ENCODE data around the gene SMC1B.
A peak's percentile ranks its signal among the peaks of the same experiment; 100 is the strongest.
"Not testable (repeated sequence)": the region's sequence is repeated elsewhere in the genome, so short reads cannot be mapped to it uniquely, and the experiment has no call there.

SMC1B gene

DNA sequence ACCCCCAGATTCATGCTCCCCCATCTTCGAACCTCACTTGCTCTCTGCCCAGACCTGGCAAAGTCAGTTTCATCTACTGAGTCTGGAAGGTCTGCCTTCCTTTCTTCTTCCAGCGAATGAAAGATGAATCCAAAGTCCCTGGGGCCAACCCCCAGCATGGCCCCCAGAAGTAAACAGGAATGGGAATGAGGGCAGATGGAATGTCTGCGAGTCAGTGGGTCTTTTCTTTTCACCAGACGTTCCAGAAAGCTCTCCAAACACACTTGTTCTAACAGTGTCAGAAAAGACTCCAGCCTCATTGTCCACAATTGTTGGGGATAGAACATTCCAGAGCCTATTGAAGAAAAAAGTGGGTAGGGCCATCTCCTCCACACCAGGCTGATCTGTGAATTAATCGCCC lies 28.7 kb upstream of the SMC1B start:
- no peak for DNase-seq (ENCODE audit: low spot score)

DNA sequence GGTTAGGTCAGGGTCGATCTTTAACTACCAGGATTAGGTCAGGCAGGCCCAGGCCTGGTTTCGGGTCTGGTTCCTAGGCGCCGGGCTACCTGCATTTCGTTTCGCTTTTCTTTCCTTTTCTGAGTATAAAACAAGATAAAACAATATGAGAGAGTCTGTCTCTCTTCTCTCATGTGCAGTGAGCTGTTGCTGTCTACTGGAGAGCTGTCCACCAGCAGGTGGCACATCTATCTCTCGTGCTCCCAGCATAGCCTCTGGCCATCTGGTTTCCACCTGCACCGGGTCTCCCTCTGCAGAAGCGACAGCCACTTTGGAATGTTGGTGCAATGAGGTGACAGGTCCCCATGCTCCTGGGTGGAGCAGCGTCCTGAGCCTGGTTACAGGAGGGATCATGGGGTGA lies 27.7 kb upstream of the SMC1B start:
- DNase-seq (ENCODE audit: low spot score): peak; percentile 80

GRCh38 chr22:45440688-45441087 lies 27.3 kb upstream of the SMC1B start:
- DNase-seq (ENCODE audit: low spot score): not testable (repeated sequence)

- DNase-seq (ENCODE audit: low spot score): no peak
These were observed 24.9 kb upstream of the SMC1B start for GRCh38 chr22:45438336-45438735.

- DNase-seq (ENCODE audit: low spot score): not testable (repeated sequence)
These were observed 23.6 kb upstream of the SMC1B start for GRCh38 chr22:45436871-45437517.

DNA sequence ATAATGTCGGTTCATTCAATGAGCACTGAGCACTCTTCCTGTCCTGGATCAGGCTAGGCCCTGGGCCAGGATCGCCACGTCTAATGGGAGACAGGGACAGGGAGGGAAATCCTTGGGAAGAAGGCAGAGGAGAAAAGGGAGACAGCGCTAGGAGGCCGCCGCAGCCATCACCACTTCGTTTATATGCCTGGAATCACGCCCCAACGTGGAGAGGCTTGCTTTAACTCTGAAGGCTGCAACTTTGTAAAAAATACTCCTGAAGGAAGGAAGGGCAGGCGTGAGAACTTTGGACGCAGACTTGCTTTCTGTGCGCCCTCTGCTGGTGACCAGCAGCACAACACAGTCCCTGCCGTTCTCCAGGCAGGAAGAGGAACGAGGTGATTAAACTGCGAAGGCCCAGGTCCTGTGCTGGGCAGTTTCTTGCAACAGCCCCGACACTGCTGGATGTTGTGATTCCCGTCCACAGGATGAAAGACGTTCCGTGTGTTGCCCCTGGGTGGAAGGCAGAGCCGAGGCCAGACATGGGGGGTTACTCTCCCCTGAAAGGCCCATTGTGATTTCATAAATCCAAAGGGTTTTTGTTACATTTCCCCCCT lies 22.2 kb upstream of the SMC1B start:
- peak; percentile 86 for DNase-seq (ENCODE audit: low spot score)

- DNase-seq (ENCODE audit: low spot score): no peak
These were observed 21.6 kb upstream of the SMC1B start for GRCh38 chr22:45434981-45435380.

DNA sequence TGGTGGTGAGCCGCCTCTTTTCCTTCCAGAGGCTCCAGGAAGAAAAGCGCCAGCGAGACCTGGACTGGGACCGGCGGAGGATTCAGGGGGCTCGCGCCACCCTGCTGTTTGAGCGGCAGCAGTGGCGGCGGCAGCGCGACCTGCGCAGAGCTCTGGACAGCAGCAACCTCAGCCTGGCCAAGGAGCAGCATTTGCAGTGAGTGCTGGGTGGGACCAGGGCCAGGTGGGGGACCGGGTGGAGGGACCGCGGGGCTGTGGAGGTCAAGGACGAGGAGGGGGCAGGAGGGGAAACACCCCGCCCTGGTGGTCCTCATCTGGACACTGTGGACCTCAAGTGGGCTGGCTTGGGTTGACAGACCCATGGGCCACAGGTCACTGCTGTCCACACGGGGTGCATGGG lies 17.5 kb upstream of the SMC1B start:
- DNase-seq (ENCODE audit: low spot score): no peak

DNA sequence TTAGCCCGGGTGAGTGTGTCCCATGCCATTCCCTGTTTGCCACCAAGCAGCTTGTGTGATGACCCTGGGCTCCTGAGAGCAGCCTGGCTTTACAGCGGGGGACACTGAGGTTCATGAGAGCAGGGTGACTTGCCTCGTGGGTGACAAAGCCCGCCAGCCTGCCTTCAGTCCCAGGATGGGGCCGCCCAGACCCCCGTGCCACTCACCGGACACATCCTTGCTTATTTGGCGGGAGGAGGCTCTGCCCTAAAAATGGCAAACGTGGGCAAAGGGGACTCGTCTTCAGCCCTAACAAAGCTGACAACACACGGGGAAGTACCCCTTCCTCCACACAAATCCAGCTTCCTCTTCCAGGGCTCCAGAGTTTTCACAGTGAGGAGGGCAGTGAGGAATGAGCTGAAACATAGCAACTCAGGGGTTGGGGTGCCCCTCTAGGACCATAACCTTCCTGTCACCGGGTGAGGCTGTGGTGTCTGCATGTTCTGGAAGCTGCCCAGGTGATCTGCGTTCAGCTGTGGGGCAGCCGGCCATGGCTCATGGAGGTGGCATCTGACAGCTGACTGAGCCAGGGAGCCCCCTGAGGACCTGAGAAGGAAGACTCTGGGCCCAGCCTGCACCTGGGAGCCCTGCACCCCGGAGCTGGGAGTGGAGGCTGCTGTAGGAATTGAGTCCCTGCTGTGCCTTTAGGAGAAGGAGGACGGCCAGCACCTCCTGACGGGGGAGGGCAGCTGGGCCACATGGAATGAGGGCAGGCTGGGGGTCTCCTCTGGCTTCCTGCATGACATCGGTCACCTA lies 16.8 kb upstream of the SMC1B start:
- no peak for DNase-seq (ENCODE audit: low spot score)

GRCh38 chr22:45429424-45429823 lies 16.0 kb upstream of the SMC1B start:
- DNase-seq (ENCODE audit: low spot score): no peak

- DNase-seq (ENCODE audit: low spot score): no peak
These were observed 15.3 kb upstream of the SMC1B start for GRCh38 chr22:45428391-45429385.

DNA sequence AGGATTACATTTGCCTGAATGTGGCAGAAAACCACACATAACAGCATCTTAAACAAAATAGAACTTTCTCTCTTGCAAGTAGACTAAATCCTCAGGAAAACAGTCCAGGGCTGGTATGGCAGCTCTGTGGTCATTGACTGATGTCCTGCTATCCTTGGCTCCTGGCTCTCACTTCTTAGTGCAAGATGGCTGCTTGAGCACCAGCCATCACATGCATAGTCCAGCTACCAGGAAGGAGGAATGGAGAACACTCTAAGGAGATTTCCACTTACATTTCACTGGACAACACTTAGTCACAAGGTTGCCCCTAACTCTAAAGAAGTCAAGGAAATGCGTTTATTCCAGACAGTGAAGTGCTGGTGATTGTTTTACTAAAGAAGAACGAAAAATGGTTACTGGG lies 13.7 kb upstream of the SMC1B start:
- DNase-seq (ENCODE audit: low spot score): no peak

DNA sequence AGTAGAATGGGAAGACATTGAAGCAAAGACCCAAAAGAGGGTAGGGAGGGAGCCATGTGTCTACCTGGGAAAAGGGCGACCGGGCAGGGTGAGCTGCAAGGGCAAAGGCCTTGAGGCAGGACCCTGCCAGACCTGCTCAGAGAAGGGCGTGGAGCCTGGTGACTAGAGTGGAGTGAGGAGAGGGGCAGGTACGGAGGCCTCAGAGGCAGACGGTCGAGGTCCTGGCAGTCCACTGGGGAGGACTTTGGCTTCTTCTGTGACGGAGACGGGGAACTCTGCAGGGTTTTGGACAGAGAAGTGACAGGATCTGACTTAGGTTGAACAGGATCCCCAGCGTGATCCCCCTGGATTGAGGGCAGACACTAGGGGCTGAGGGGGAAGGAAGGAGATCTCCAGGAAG lies 13.0 kb upstream of the SMC1B start:
- DNase-seq (ENCODE audit: low spot score): no peak

DNA sequence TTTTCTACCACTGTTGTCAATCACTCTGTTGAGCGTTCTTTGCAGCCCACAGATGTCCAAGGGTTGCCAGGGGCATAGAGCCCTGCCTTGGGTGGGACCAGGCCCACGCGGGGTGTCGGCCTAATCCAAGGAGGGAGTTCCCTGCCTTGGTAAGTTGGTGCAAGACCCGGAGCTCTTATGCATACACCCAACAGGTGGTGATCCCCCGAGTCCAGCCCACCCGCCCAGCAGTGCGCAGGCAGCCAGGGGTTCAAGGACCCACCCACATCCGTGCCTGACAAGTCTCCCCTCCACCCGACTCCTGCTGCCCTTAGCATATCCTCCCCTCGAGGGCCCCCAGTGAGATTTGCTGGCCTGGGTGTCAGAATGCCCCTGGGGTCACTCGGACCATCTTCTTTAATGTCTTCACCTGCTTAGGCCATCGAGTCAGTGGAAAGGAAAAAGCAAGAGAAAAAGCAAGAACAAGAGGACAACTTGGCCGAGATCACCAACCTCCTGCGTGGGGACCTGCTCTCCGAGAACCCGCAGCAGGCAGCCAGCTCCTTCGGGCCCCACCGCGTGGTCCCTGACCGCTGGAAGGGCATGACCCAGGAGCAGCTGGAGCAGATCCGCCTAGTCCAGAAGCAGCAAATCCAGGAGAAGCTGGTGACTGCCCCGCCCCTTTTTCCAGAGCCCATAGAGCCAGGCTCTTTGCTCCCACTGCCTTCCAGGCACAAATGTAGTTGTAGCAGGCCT lies 12.3 kb upstream of the SMC1B start:
- DNase-seq (ENCODE audit: low spot score): no peak

GRCh38 chr22:45425101-45425500 lies 11.7 kb upstream of the SMC1B start:
- DNase-seq (ENCODE audit: low spot score): no peak

DNA sequence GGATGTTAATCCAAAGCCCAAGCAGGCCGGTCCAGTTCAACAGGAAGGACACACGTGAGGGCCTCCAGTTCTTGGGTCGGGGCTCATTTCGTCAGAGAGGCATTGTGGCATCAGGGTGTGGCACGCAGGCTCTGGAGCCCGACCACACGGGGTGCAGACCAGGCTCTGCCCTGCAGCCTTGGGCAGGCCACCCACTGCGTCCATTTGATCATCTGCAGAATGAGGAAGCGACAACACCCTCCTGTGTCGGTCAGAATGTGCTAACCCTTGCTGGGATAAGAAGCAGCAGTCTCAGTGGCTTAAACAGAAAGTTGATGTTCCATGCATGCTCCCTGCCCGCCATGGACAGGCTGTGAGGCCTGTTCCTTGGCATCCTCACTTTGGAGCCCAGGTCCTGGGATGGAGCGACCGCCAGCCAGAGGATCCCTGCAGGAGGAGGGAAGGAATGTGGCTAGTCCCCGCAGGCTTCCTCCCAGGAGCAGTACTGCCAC lies 10.9 kb upstream of the SMC1B start:
- no peak for DNase-seq (ENCODE audit: low spot score)

DNA sequence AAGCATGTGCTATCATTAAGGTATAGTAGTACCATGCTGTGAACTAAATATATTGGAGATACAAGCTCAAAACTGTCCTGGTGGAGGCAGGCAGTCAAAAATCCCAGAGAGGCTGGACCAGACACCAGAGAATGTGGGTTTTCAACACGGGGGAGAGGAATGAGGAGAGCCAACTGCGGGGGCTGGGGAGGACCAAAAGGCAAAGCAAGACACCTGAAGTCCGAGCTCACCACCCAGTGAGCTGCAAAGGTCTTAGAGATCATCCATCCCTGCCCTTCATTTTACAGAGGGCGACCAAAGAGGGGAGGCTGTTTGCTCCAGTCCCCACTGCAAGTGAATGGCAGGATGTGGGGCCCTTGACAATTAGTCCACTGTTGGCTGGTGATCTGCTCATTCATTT lies 10.1 kb upstream of the SMC1B start:
- no peak for DNase-seq (ENCODE audit: low spot score)

- DNase-seq (ENCODE audit: low spot score): no peak
These were observed 9.0 kb upstream of the SMC1B start for GRCh38 chr22:45422237-45422983.

- DNase-seq (ENCODE audit: low spot score): no peak
These were observed 8.1 kb upstream of the SMC1B start for GRCh38 chr22:45421349-45422055.

DNA sequence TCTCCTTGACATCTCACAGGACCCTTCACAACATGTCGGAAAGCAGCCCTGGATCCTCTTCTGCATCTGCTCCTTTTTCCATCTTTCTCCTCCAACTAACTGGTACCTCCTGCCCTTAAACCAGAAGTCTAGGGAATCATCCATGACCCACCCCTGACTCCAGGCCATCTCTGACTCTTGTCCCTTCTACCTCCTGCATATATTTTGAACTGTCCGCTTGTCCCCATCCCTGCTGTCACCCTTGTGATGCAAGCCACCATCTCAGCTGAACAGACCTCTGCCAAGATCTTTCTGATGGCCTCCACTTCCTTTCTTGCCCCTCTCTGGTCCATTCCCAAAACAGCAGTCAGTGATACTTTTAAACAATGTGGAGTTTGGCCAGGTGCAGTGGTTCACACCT lies 7.1 kb upstream of the SMC1B start:
- no peak for DNase-seq (ENCODE audit: low spot score)
